GM12873 (cell line): ENCODE measurements around the gene CMC2.

Source experiments
- CTCF ChIP-seq: IDR thresholded peaks from 2 replicates; pipeline ENCODE4 v1.5.1; 2012; ENCODE audit warnings: low read depth, mild to moderate bottlenecking, moderate library complexity, low read length, control low read depth; ENCODE audit not compliant: insufficient read depth; ENCODE audit errors: missing control alignments

The CMC2 gene

GRCh38 chr16:81006813-81007695, at the start of gene CMC2, which contains the start of gene CENPN:
Gene CMC2 (minus strand): TSS chr16:81006885. CDS start chr16:80997394, 9,491 bp downstream.
Gene CENPN (plus strand): TSS chr16:81007214. CDS start chr16:81011940, 4,726 bp downstream.
- no peak for TF ChIP-seq CTCF

- TF ChIP-seq CTCF: no peak
These were observed 47.1 kb upstream of the CMC2 start for GRCh38 chr16:81053761-81054160.

- no peak for TF ChIP-seq CTCF
These were observed 36.1 kb upstream of the CMC2 start for GRCh38 chr16:81042821-81043220.

- TF ChIP-seq CTCF: no peak
These were observed 35.0 kb upstream of the CMC2 start for GRCh38 chr16:81041696-81042095.

GRCh38 chr16:81040842-81041241, 34.2 kb upstream of the CMC2 start:
- TF ChIP-seq CTCF: no peak

GRCh38 chr16:81040131-81040530, 33.4 kb upstream of the CMC2 start:
- TF ChIP-seq CTCF: no peak

GRCh38 chr16:81036751-81037350, 30.2 kb upstream of the CMC2 start:
- no peak for TF ChIP-seq CTCF
